Lower leg skin (tissue), 4 donors: Measurements from ENCODE around the gene SIL1. TPM values are rescaled to one million over a fixed set of nuclear protein-coding genes. Genes with fewer than 3 reads are reported as not detected.

Experiments used
- DNase-seq, 2 donors: peaks; one replicate each; pipeline ENCODE4 v3.0.0-alpha.2; 2019; ENCODE audit warnings: low spot score in 2 of 2
- H3K4me3 ChIP-seq: fragments of 200-600 bp; sonication (generic); 2 replicates; pipeline ENCODE4 v1.5.1; 2017; ENCODE audit warnings: mild to moderate bottlenecking, low read depth; ENCODE audit not compliant: poor library complexity, severe bottlenecking
- POLR2A ChIP-seq, 2 donors: fragments of 450-650 bp; IDR thresholded peaks; one replicate each; pipeline ENCODE4 v1.6.1; 2016 to 2017; ENCODE audit warnings: antibody characterized with exemption in 2 of 2, mild to moderate bottlenecking in 1 of 2, moderate library complexity in 1 of 2
- WGBS, 2 donors: methylation state at CpG; one replicate each; pipeline ENCODE4 v1.1.5; 2018; 5-methylcytosine and 5-hydroxymethylcytosine counted together
- intact Hi-C: fragments of 100-400 bp; cut with DNase I; formaldehyde crosslinking; loops from one replicate; pipeline ENCODE4 v1.15.0; 2023; ENCODE audit warnings: low total_unique reads
- total RNA-seq, 4 donors: library from RNA; depleted of rRNA; stranded (reverse); fragments of >200 nt; gene quantifications; one replicate each; pipeline ENCODE4 v1.1.0, GENCODE V29; 2016
- TF ChIP-seq, protein P1 (sequence below), 3 donors: fragments of 450-650 bp; IDR thresholded peaks; one replicate each; pipeline ENCODE4 v1.5.1; 2016; ENCODE audit warnings: antibody characterized with exemption in 3 of 3, mild to moderate bottlenecking in 3 of 3, moderate library complexity in 2 of 3

The SIL1 gene
- total RNA-seq, 4 donors from 2014 or later: 35.1 to 45.4 (median 39.3) TPM

DNA sequence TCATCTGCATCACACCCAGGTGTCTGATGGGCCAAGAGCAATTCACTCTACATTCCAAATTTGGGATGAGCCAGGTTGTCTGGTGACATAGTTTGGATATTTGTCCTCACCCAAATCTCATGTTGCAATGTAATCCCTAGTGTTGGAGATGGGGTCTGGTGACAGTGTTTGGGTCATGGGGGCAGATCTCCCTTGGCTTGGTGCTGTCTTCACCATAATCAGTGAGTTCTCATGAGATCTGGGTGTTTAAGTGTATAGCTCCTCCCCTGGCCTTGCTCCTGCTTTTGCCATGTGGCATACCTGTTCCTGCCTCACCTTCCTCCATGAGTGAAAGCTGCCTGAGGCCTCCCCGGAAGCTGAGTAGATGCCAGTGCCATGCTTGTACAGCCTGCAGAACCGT lies 7.4 kb upstream of the SIL1 start:
- TF ChIP-seq, protein P1, sequence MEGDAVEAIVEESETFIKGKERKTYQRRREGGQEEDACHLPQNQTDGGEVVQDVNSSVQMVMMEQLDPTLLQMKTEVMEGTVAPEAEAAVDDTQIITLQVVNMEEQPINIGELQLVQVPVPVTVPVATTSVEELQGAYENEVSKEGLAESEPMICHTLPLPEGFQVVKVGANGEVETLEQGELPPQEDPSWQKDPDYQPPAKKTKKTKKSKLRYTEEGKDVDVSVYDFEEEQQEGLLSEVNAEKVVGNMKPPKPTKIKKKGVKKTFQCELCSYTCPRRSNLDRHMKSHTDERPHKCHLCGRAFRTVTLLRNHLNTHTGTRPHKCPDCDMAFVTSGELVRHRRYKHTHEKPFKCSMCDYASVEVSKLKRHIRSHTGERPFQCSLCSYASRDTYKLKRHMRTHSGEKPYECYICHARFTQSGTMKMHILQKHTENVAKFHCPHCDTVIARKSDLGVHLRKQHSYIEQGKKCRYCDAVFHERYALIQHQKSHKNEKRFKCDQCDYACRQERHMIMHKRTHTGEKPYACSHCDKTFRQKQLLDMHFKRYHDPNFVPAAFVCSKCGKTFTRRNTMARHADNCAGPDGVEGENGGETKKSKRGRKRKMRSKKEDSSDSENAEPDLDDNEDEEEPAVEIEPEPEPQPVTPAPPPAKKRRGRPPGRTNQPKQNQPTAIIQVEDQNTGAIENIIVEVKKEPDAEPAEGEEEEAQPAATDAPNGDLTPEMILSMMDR (IDR thresholded peaks at IDR 0.05): no peak
- no peak for TF ChIP-seq POLR2A (IDR thresholded peaks at IDR 0.05)
- H3K4me3 ChIP-seq: no peak overlapping the region
- no peak for DNase-seq
- 85 to 87% methylated on average over 2 of the region's 2 CpGs for WGBS, 2 donors
- intact Hi-C loops: no loop called here

DNA sequence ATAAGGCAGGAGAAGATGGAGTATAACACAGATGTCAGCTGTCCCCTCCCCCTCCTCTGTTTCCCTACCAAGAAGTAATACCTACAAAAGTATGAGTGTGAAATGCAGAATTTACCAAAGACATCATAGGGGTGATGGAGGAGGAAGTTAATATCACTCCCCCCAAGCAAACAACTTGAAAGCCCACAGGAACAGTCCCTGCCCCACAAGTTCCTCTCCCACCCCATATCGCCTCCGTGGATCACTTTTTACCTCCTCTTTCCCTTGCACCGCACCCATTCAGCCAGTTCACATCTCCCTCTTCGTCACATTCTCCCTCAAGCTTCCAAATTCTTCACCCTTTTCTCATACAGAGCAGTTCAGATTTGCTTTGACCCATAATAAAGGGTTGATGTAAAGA lies 7.0 kb upstream of the SIL1 start:
- WGBS, 2 donors: 85 to 91% methylated on average over 4 of the region's 4 CpGs
- no peak for DNase-seq
- TF ChIP-seq, protein P1 (IDR thresholded peaks at IDR 0.05): no peak
- TF ChIP-seq POLR2A (IDR thresholded peaks at IDR 0.05): no peak

DNA sequence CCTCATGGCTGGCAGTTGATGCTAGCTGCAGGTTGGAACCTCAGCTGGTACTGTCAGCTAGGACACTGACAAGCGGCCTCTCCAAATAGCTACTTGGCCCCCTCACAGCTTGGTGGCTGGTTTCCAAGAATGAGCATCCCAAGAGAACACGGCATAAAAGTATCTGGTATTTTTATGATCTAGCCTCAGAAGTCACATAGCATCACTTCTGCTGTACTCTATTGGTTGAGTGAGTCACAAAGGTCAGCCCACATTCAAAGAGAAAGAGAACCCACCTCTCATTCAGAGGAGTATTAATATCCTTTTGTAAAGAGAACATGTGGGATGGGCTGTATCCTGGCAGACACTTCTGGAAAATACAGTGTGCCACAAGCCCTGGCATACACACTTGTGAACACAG lies 6.0 kb upstream of the SIL1 start:
- TF ChIP-seq POLR2A (IDR thresholded peaks at IDR 0.05): no peak
- TF ChIP-seq, protein P1 (IDR thresholded peaks at IDR 0.05): no peak
- 51 to 52% methylated on average over 2 of the region's 2 CpGs for WGBS, 2 donors
- H3K4me3 ChIP-seq: no peak overlapping the region
- intact Hi-C loops: loop anchor here (5.0 kb wide), 1 partner anchor 532 kb away; no protein-coding TSS in a partner anchor
- no peak for DNase-seq

More for the DNA sequence above, 7.0 kb upstream of the SIL1 start:
- H3K4me3 ChIP-seq: no peak overlapping the region
- intact Hi-C loops: no loop called here

DNA sequence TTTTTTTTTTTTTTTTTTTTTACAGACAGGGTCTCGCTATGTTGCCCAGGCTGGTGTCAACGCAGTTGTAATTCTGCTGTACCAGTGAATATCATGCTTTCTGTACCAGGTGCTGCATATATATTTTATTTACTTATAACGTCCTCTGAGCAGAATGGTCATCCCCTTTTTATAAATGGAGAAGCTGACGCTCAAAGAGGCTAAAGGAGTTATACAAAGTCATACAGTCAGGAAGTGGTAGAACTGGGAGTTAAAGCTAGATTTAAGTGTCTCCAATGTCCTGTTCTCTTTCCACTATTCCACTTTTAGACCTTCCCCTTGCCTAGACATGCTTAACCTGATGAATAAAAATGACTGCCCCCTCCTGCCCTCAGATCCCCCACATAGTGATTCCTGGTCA lies 1.2 kb upstream of the SIL1 start:
- H3K4me3 ChIP-seq: no peak overlapping the region
- no peak for DNase-seq
- 95 to 97% methylated on average over 4 of the region's 4 CpGs for WGBS, 2 donors
- intact Hi-C loops: no loop called here
- no peak for TF ChIP-seq POLR2A (IDR thresholded peaks at IDR 0.05)
- TF ChIP-seq, protein P1 (IDR thresholded peaks at IDR 0.05): no peak

DNA sequence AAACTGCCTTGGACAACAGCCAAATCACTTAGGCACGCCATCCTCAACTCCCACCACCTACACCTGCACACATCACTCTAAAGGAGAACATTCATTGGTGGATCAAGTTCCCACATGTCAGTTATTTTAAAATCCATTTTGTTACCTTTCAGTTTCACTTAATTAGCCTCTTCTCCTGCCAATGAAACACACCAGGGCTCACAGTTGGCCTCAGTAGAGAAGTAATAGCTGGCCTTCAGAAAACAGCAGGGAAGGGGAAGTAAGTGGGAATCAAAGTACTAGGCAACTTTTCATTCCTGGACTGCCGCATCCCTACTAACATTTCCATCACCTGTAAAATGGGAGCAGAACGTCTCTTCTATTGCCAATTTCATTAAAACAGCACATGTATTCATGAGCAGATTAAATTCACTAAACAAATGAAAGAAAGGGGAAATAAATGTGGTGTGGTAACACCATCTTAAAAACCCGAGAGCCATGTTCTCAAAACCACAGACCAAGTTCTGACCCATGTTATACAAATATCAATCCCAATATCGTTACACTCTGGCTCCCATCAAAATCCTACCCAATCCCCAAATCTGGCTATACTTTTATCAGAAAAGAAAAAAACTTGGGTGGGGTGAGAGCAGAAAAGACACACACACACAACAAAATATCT lies 1.7 kb downstream of the SIL1 start:
- TF ChIP-seq POLR2A (IDR thresholded peaks at IDR 0.05): no peak
- DNase-seq: no peak
- 61 to 65% methylated on average over 5 of the region's 5 CpGs for WGBS, 2 donors
- intact Hi-C loops: no loop called here
- H3K4me3 ChIP-seq: no peak overlapping the region

DNA sequence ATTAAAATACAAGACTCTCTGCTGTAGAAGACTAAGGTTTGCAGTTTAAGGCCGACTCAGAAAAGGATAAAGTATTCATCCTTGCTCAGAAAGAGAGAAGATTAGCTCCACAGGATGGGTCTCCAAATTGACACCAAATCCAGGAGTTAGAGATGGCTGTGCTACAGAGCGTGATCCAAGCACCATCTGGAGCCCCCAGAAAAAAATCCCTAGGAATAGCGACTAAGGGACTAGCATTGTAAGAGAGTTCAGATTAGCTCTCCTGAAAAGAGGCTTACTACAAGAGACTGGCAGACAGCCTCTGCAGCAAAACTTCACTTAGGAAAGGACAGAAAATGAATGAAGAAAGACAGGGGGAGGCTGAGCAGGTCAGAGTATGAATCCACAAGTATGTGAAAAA lies 3.7 kb downstream of the SIL1 start:
- DNase-seq: no peak
- TF ChIP-seq, protein P1 (IDR thresholded peaks at IDR 0.05): no peak
- TF ChIP-seq POLR2A (IDR thresholded peaks at IDR 0.05): no peak
- intact Hi-C loops: no loop called here
- no peak overlapping the region for H3K4me3 ChIP-seq
- WGBS, 2 donors: 85 to 93% methylated on average over 3 of the region's 3 CpGs
